ENCODE data around the gene AMPD3. TPM values are rescaled to one million over a fixed set of nuclear protein-coding genes. Genes with fewer than 3 reads are reported as not detected.

The AMPD3 gene
- polyA plus RNA-seq, 1 of the 3 experiments (the other 2 are of a cell fraction): 1.7 TPM

DNA sequence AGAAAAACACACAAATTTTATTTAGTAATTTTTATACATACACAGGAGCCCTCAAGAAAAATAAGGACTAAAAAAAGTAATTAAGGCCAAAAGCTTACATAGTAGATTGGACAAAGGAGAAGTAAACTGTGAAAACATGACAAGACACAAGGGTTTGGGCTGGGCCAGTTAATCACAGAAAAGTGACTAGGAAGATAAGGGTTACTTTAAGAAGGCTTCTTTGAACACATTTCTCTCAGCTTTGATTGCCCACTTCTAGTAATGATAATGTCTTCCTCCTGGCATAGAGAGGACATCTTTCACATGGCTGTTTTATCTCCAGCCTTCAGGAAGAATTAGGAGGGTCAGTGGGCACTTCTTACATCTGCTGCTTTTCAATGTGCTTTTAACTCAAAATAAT is 82.5 kb downstream of the AMPD3 start:
- H3K79me2 ChIP-seq (ENCODE audit: insufficient read depth): peaks cover 35% of the 10 kb centered on the region
- H4K20me1 ChIP-seq (ENCODE audit: insufficient read depth): no peaks in the 10 kb centered on the region
- H3K4me1 ChIP-seq (ENCODE audit: control insufficient read depth in 1 of 2, insufficient read depth in 2 of 2, low read depth in 1 of 2, low read length in 1 of 2): peaks cover 7 to 11% of the 10 kb centered on the region in 2 experiments; a peak in 3 of 4 replicates
- CTCF ChIA-PET: interaction anchor here (1.2 kb wide), 1 partner anchor 198 kb away, joined by 3 read pairs; no protein-coding TSS in a partner anchor
- no peaks in the 10 kb centered on the region for H3K9me3 ChIP-seq
- no peak overlapping the region for H3K4me2 ChIP-seq
- no peak overlapping the region for H3K4me3 ChIP-seq (ENCODE audit: low read depth in 2 of 2, low read length in 1 of 2)
- peaks cover 13 to 14% of the 10 kb centered on the region in 2 experiments for H3K36me3 ChIP-seq (replicated peaks in 1 of 2; ENCODE audit: control insufficient read depth in 1 of 2, insufficient read depth in 2 of 2, low read length in 1 of 2)
- no peak overlapping the region for H3K27ac ChIP-seq (ENCODE audit: low read depth in 2 of 2, low read length in 1 of 2)
- H2AFZ ChIP-seq (ENCODE audit: low read depth): no peak overlapping the region
- POLR2A ChIA-PET: no interaction called here
- no peaks in the 10 kb centered on the region for H3K27me3 ChIP-seq (ENCODE audit: insufficient read depth)
- no peaks in the 10 kb centered on the region for H3K9me2 ChIP-seq
- DNase-seq: no peak
- TF ChIP-seq NRF1 (IDR thresholded peaks at IDR 0.05; ENCODE audit: low read depth, low read length) (no peak), POLR2AphosphoS5 (IDR thresholded peaks at IDR 0.05; ENCODE audit: low read depth, low read length) (no peak), ELF1 (IDR thresholded peaks at IDR 0.05) (no peak), RAD21 (IDR thresholded peaks at IDR 0.05; ENCODE audit: low read length) (no peak), EZH2phosphoT487 (IDR thresholded peaks at IDR 0.05; ENCODE audit: borderline replicate concordance, low read depth) (no peak), RXRA (IDR thresholded peaks at IDR 0.05; ENCODE audit: borderline replicate concordance, low read depth) (no peak), TEAD4 (IDR thresholded peaks at IDR 0.05; ENCODE audit: borderline replicate concordance, insufficient read depth) (no peak)
- TF ChIP-seq, protein P1, sequence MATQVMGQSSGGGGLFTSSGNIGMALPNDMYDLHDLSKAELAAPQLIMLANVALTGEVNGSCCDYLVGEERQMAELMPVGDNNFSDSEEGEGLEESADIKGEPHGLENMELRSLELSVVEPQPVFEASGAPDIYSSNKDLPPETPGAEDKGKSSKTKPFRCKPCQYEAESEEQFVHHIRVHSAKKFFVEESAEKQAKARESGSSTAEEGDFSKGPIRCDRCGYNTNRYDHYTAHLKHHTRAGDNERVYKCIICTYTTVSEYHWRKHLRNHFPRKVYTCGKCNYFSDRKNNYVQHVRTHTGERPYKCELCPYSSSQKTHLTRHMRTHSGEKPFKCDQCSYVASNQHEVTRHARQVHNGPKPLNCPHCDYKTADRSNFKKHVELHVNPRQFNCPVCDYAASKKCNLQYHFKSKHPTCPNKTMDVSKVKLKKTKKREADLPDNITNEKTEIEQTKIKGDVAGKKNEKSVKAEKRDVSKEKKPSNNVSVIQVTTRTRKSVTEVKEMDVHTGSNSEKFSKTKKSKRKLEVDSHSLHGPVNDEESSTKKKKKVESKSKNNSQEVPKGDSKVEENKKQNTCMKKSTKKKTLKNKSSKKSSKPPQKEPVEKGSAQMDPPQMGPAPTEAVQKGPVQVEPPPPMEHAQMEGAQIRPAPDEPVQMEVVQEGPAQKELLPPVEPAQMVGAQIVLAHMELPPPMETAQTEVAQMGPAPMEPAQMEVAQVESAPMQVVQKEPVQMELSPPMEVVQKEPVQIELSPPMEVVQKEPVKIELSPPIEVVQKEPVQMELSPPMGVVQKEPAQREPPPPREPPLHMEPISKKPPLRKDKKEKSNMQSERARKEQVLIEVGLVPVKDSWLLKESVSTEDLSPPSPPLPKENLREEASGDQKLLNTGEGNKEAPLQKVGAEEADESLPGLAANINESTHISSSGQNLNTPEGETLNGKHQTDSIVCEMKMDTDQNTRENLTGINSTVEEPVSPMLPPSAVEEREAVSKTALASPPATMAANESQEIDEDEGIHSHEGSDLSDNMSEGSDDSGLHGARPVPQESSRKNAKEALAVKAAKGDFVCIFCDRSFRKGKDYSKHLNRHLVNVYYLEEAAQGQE (IDR thresholded peaks at IDR 0.05; ENCODE audit: low read depth, low read length): no peak
- TF ChIP-seq, protein P2, sequence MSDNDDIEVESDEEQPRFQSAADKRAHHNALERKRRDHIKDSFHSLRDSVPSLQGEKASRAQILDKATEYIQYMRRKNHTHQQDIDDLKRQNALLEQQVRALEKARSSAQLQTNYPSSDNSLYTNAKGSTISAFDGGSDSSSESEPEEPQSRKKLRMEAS (IDR thresholded peaks at IDR 0.05; ENCODE audit: low read depth): no peak
- H3K9ac ChIP-seq: no peak overlapping the region
- H3F3A ChIP-seq (replicated peaks; ENCODE audit: insufficient read depth): peaks cover 9% of the 10 kb centered on the region

DNA sequence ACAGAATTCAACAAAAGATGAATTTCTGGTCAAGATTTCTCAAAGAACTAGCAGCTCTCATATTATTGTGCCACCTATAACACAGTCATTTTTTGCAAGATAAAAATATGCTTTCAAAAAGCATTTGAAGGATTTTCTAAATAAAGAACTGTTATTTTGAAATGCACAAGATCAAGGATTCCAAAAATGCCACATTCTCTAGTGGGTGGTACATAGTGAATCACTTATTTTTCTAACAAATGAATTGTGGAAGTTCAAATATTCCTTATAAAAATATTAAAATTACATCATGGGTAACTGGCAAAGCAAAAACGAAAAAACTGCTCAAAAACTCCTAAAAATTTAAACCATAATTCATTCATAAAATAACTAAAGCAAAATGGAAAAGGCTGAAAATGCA is 83.9 kb downstream of the AMPD3 start:
- TF ChIP-seq FOXM1 (IDR thresholded peaks at IDR 0.05; ENCODE audit: low read depth) (no peak), SMC3 (IDR thresholded peaks at IDR 0.05; ENCODE audit: low read depth, low read length) (no peak), ELF1 (IDR thresholded peaks at IDR 0.05) (no peak), MEF2A (IDR thresholded peaks at IDR 0.05; ENCODE audit: borderline replicate concordance, low read depth) (no peak), FOSL2 (IDR thresholded peaks at IDR 0.05; ENCODE audit: borderline replicate concordance, low read depth) (no peak), MXI1 (IDR thresholded peaks at IDR 0.05; ENCODE audit: low read depth, low read length) (no peak), NFIC (IDR thresholded peaks at IDR 0.05; ENCODE audit: borderline replicate concordance) (no peak), TEAD4 (IDR thresholded peaks at IDR 0.05; ENCODE audit: borderline replicate concordance, insufficient read depth) (no peak), RAD21 (IDR thresholded peaks at IDR 0.05; ENCODE audit: low read length) (no peak)
- TF ChIP-seq, protein P3, sequence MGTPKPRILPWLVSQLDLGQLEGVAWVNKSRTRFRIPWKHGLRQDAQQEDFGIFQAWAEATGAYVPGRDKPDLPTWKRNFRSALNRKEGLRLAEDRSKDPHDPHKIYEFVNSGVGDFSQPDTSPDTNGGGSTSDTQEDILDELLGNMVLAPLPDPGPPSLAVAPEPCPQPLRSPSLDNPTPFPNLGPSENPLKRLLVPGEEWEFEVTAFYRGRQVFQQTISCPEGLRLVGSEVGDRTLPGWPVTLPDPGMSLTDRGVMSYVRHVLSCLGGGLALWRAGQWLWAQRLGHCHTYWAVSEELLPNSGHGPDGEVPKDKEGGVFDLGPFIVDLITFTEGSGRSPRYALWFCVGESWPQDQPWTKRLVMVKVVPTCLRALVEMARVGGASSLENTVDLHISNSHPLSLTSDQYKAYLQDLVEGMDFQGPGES (IDR thresholded peaks at IDR 0.05; ENCODE audit: low read depth, low read length): no peak
- TF ChIP-seq, protein P4, sequence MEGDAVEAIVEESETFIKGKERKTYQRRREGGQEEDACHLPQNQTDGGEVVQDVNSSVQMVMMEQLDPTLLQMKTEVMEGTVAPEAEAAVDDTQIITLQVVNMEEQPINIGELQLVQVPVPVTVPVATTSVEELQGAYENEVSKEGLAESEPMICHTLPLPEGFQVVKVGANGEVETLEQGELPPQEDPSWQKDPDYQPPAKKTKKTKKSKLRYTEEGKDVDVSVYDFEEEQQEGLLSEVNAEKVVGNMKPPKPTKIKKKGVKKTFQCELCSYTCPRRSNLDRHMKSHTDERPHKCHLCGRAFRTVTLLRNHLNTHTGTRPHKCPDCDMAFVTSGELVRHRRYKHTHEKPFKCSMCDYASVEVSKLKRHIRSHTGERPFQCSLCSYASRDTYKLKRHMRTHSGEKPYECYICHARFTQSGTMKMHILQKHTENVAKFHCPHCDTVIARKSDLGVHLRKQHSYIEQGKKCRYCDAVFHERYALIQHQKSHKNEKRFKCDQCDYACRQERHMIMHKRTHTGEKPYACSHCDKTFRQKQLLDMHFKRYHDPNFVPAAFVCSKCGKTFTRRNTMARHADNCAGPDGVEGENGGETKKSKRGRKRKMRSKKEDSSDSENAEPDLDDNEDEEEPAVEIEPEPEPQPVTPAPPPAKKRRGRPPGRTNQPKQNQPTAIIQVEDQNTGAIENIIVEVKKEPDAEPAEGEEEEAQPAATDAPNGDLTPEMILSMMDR (IDR thresholded peaks at IDR 0.05): no peak
- CTCF ChIA-PET: no interaction called here

More for the DNA sequence above, 83.9 kb downstream of the AMPD3 start:
- Histone ChIP-seq H2AFZ (ENCODE audit: low read depth) (no peak overlapping the region), H3K27ac (ENCODE audit: low read depth in 2 of 2, low read length in 1 of 2) (no peak overlapping the region), H3K4me1 (ENCODE audit: control insufficient read depth in 1 of 2, insufficient read depth in 2 of 2, low read depth in 1 of 2, low read length in 1 of 2) (peaks cover 7 to 11% of the 10 kb centered on the region in 2 experiments; a peak in 3 of 4 replicates), H3K9me2 (no peaks in the 10 kb centered on the region), H4K20me1 (ENCODE audit: insufficient read depth) (no peaks in the 10 kb centered on the region), H3K9me3 (no peaks in the 10 kb centered on the region), H3K36me3 (replicated peaks in 1 of 2; ENCODE audit: control insufficient read depth in 1 of 2, insufficient read depth in 2 of 2, low read length in 1 of 2) (peaks cover 1 to 3% of the 10 kb centered on the region in 2 experiments), H3K4me3 (ENCODE audit: low read depth in 2 of 2, low read length in 1 of 2) (peak overlapping the region in 1 of 2 experiments; percentile 30; a peak in 1 of 4 replicates), H3K27me3 (ENCODE audit: insufficient read depth) (no peaks in the 10 kb centered on the region), H3K9ac (no peak overlapping the region), H3K79me2 (ENCODE audit: insufficient read depth) (peaks cover 35% of the 10 kb centered on the region), H3K4me2 (peak overlapping the region; percentile 39; the same call in 1 of the 2 replicates), H3F3A (replicated peaks; ENCODE audit: insufficient read depth) (peaks cover 9% of the 10 kb centered on the region)
- 47% methylated on average over 1 of the region's 1 CpG for WGBS (ENCODE audit: low lambda C conversion rate)
- POLR2A ChIA-PET: no interaction called here
- no peak for DNase-seq
